ENCODE data around the gene NPAS3. TPM values are rescaled to one million over a fixed set of nuclear protein-coding genes. Genes with fewer than 3 reads are reported as not detected.

NPAS3 gene
- total and polyA plus RNA-seq, 4 donors = 0.07 to 0.09 (median 0.08) TPM; not detected in 1

- H3K36me3 ChIP-seq (ENCODE audit: control insufficient read depth in 4 of 4, insufficient read depth in 3 of 4, low read depth in 1 of 4, low read length in 3 of 4) = no peaks in the 10 kb centered on the region
- H3K4me3 ChIP-seq (ENCODE audit: low read depth in 1 of 3, low read length in 3 of 3) = no peak overlapping the region
- H3K27ac ChIP-seq (ENCODE audit: low read depth in 1 of 2, low read length in 2 of 2) = no peak overlapping the region
- no peaks in the 10 kb centered on the region for H3K9me3 ChIP-seq (ENCODE audit: control insufficient read depth in 4 of 4, low read length in 3 of 4)
- no peaks in the 10 kb centered on the region for H3K4me1 ChIP-seq (ENCODE audit: control insufficient read depth in 4 of 4, insufficient read depth in 4 of 4, low read length in 3 of 4)
- no peaks in the 10 kb centered on the region for H3K27me3 ChIP-seq (ENCODE audit: control insufficient read depth in 4 of 4, insufficient read depth in 4 of 4, low read length in 3 of 4)
- TF ChIP-seq ATF3 (IDR thresholded peaks at IDR 0.05) (no peak), CTCF (IDR thresholded peaks at IDR 0.05; ENCODE audit: low read depth, low read length, missing input control) (no peak), HNF4G (IDR thresholded peaks at IDR 0.05) (no peak), JUND (IDR thresholded peaks at IDR 0.05) (no peak), RAD21 (IDR thresholded peaks at IDR 0.05) (no peak)
- H3K9ac ChIP-seq (ENCODE audit: low read depth in 1 of 2, low read length in 2 of 2) = no peak overlapping the region
- DNase-seq (ENCODE audit: low spot score) = no peak
These were observed 127.0 kb downstream of the NPAS3 start for GRCh38 chr14:33065634-33066033.

GRCh38 chr14:33068040-33068439 is 129.4 kb downstream of the NPAS3 start:
- DNase-seq (ENCODE audit: low spot score) = no peak
- H3K9ac ChIP-seq (ENCODE audit: low read depth in 1 of 2, low read length in 2 of 2) = no peak overlapping the region
- 89% methylated on average over 3 of the region's 3 CpGs for WGBS
- H3K4me3 ChIP-seq (ENCODE audit: low read depth in 1 of 3, low read length in 3 of 3) = no peak overlapping the region
- no peak for TF ChIP-seq FOXA1 (IDR thresholded peaks at IDR 0.05)
- TF ChIP-seq JUND (IDR thresholded peaks at IDR 0.05) = no peak
- TF ChIP-seq SP1 (IDR thresholded peaks at IDR 0.05) = no peak
- no peak for TF ChIP-seq FOXA2 (IDR thresholded peaks at IDR 0.05)
- TF ChIP-seq MAX (IDR thresholded peaks at IDR 0.05) = no peak
- no peak for TF ChIP-seq HNF4A (conservative IDR thresholded peaks at IDR 0.05)
- TF ChIP-seq NR2F2 (IDR thresholded peaks at IDR 0.05) = no peak
- TF ChIP-seq EGR1 (IDR thresholded peaks at IDR 0.05; ENCODE audit: low read depth in 2 of 2) = no peak
- TF ChIP-seq GABPA (IDR thresholded peaks at IDR 0.05 in 1 of 2, conservative IDR thresholded peaks at IDR 0.05 in 1 of 2) = no peak
- TF ChIP-seq CTCF (IDR thresholded peaks at IDR 0.05; ENCODE audit: low read depth, low read length, missing input control) = no peak
- no peak for TF ChIP-seq ATF3 (IDR thresholded peaks at IDR 0.05)
- no peak for TF ChIP-seq RAD21 (IDR thresholded peaks at IDR 0.05)
- TF ChIP-seq YY1 (IDR thresholded peaks at IDR 0.05) = no peak
- no peak for TF ChIP-seq RXRA (IDR thresholded peaks at IDR 0.05)
- TF ChIP-seq TAF1 (conservative IDR thresholded peaks at IDR 0.05) = no peak
- no peak for TF ChIP-seq REST (IDR thresholded peaks at IDR 0.05)
- no peak overlapping the region for H3K27ac ChIP-seq (ENCODE audit: low read depth in 1 of 2, low read length in 2 of 2)
- H3K9me3 ChIP-seq (ENCODE audit: control insufficient read depth in 4 of 4, low read length in 3 of 4) = no peaks in the 10 kb centered on the region
- H3K4me1 ChIP-seq (ENCODE audit: control insufficient read depth in 4 of 4, insufficient read depth in 4 of 4, low read length in 3 of 4) = no peaks in the 10 kb centered on the region
- H3K27me3 ChIP-seq (ENCODE audit: control insufficient read depth in 4 of 4, insufficient read depth in 4 of 4, low read length in 3 of 4) = no peaks in the 10 kb centered on the region
- no peaks in the 10 kb centered on the region for H3K36me3 ChIP-seq (ENCODE audit: control insufficient read depth in 4 of 4, insufficient read depth in 3 of 4, low read depth in 1 of 4, low read length in 3 of 4)

All from liver (tissue), 9 donors.